Thymus (tissue), 11 donors: ENCODE results near the gene KRT81. TPM values are rescaled to one million over a fixed set of nuclear protein-coding genes. Genes with fewer than 3 reads are reported as not detected.
"Not testable (repeated sequence)": the region's sequence is repeated elsewhere in the genome, so short reads cannot be mapped to it uniquely, and the experiment has no call there.

Source experiments
- DNase-seq, 9 donors: peaks; one replicate each; pipeline ENCODE4 v3.0.0-alpha.2; 2013; ENCODE audit warnings: low spot score in 9 of 9, low read depth in 6 of 9, missing footprints in 1 of 9
- H3K27ac ChIP-seq, 2 donors: one replicate each; pipeline ENCODE4 v1.5.1; 2013; ENCODE audit warnings: control low read depth in 1 of 2, low read depth in 1 of 2, low read length in 1 of 2, mild to moderate bottlenecking in 1 of 2, moderate library complexity in 1 of 2
- H3K27me3 ChIP-seq, 2 donors: one replicate each; pipeline ENCODE4 v1.5.1; 2013; ENCODE audit warnings: low read length in 1 of 2; ENCODE audit not compliant: control insufficient read depth in 2 of 2, insufficient read depth in 1 of 2
- H3K36me3 ChIP-seq, 2 donors: one replicate each; pipeline ENCODE4 v1.5.1; 2013; ENCODE audit warnings: low read length in 1 of 2, mild to moderate bottlenecking in 1 of 2, moderate library complexity in 1 of 2; ENCODE audit not compliant: control insufficient read depth in 2 of 2, insufficient read depth in 2 of 2
- H3K4me1 ChIP-seq, 2 donors: one replicate each; pipeline ENCODE4 v1.5.1; 2013; ENCODE audit warnings: low read length in 2 of 2; ENCODE audit not compliant: control insufficient read depth in 2 of 2, insufficient read depth in 2 of 2
- H3K4me3 ChIP-seq, 2 donors: one replicate each; pipeline ENCODE4 v1.5.1; 2013; ENCODE audit warnings: low read length in 2 of 2, control low read depth in 1 of 2, mild to moderate bottlenecking in 1 of 2
- H3K9me3 ChIP-seq, 2 donors: one replicate each; pipeline ENCODE4 v1.5.1; 2013; ENCODE audit warnings: low read length in 1 of 2, mild to moderate bottlenecking in 1 of 2; ENCODE audit not compliant: control insufficient read depth in 2 of 2, insufficient read depth in 1 of 2
- WGBS: extraction: QIAGEN DNeasy Blood & Tissue Kit; methylation state at CpG from one replicate; pipeline ENCODE4 v1.1.7; 2013; 5-methylcytosine and 5-hydroxymethylcytosine counted together
- polyA plus RNA-seq: library from polyadenylated mRNA; stranded (reverse); fragments of 200-250 nt; gene quantifications from one replicate; pipeline ENCODE4 v1.2.3, GENCODE V29; 2013
- total RNA-seq: library from RNA; stranded (reverse); fragments of 120-200 nt; gene quantifications from one replicate; pipeline ENCODE4 v1.2.4, GENCODE V29; 2013
- donor health status: healthy.

The KRT81 gene
- total and polyA plus RNA-seq, 2 donors = 0.19 to 3.7 TPM

DNA sequence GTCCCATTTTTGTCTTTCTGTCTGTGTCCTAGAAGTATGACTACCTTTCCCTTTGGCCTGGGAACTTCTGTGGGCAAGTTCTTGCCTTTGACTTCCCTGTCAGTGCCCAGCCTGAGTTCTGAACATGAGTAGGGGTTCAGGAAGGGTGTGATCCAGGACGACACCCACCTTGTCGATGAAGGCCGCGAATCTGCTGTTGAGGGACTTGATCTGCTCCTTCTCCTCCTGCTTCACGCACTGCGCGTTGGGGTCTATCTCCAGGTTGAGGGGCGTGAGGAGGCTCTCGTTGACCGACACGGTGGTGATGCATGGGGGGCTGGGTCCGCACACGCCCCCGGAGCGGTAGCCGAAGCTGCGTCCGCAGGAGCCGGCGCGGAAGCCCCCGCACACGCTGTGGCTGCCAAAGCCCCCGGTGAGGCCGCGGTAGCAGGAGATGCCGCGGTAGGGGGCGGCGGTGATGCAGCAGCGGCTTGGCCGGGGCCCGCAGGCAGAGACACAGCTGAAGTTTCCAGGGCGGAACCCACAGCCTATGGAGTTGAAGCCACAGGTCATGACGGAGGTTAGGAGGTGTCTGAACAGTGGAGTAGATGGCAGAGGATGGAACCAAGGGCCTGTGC is 29.6 kb upstream of the KRT81 start, which contains the start of gene KRT83:
Gene KRT83 (minus strand): TSS at position 615 of the 617 bp plus-strand sequence. CDS start 63 bp downstream, at position 552.
- DNase-seq = no peak
- H3K27me3 ChIP-seq = peaks cover 0 to 37% of the 10 kb centered on the region in 2 donors

DNA sequence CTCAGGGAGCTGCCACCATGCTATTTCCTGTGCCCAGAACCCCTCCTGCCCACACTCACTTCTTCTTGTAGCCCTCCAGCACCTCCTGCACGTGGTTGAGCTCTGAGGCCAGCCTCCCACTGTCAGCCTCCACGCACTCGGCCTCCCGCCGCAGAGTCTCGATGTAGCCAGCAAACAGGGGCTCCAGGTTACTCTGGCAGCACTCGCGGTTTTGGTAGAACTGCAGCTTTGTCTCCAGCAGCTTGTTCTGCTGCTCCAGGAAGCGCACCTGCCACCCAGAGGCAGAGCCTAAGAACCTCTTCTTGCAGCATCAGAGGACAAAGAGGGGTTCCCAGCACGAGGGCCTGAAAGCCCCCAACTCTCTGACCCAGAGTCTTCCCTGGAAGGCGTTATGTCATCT is 27.8 kb upstream of the KRT81 start:
- no peak for DNase-seq
- H3K27me3 ChIP-seq = peaks cover 0 to 37% of the 10 kb centered on the region in 2 donors
- H3K36me3 ChIP-seq = no peaks in the 10 kb centered on the region
- H3K4me3 ChIP-seq = no peak overlapping the region
- 72% methylated on average over 11 of the region's 11 CpGs for WGBS
- no peaks in the 10 kb centered on the region for H3K4me1 ChIP-seq
- H3K9me3 ChIP-seq = no peaks in the 10 kb centered on the region
- H3K27ac ChIP-seq = no peak overlapping the region

More for the DNA sequence above, 29.6 kb upstream of the KRT81 start, which contains the start of gene KRT83:
- H3K4me3 ChIP-seq = no peak within 1 kb of the TSS
- no peak within 1 kb of the TSS for H3K27ac ChIP-seq
- no peaks in the 10 kb centered on the region for H3K36me3 ChIP-seq
- no peaks in the 10 kb centered on the region for H3K4me1 ChIP-seq
- H3K9me3 ChIP-seq = no peaks in the 10 kb centered on the region
- 79% methylated on average over 35 of the region's 35 CpGs for WGBS

DNA sequence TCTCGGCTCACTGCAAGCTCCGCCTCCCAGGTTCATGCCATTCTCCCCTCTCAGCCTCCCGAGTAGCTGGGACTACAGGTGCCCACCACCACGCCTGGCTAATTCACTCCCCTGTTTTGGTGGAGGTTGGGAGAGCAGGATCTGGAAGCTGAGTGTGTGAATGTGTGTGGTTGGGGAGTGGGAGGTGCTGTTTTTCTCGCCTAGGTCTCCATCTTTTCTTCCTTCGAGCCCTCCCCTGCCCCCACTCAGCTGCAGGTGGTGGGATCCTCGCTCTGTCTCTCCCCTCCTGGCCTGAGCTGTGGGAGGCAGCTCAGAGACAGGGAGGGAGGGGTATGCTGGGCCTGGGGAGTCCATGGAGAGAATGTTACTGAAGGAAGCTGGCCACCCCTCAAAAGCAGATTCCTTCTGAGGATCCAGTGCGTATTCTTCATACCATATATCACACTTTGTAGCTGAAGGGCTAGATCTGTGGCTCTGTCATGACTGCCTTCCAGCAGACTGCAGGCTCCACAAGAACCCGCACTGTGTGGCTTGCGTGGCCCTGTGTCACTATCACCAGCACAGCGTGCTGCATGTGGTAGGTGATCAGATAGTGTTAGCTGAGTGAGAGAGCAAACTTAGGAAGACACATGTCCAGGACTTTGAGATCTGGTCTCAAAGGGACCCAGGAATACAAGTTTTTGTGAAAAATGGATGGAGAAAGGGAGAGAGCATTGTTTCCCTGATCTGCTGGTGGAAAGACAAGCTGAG is 27.1 kb upstream of the KRT81 start:
- H3K9me3 ChIP-seq = no peaks in the 10 kb centered on the region
- H3K4me3 ChIP-seq = no peak overlapping the region
- no peak overlapping the region for H3K27ac ChIP-seq
- no peaks in the 10 kb centered on the region for H3K36me3 ChIP-seq
- 93% methylated on average over 11 of the region's 11 CpGs for WGBS
- no peaks in the 10 kb centered on the region for H3K4me1 ChIP-seq
- DNase-seq = no peak
- H3K27me3 ChIP-seq = peaks cover 0 to 37% of the 10 kb centered on the region in 2 donors

DNA sequence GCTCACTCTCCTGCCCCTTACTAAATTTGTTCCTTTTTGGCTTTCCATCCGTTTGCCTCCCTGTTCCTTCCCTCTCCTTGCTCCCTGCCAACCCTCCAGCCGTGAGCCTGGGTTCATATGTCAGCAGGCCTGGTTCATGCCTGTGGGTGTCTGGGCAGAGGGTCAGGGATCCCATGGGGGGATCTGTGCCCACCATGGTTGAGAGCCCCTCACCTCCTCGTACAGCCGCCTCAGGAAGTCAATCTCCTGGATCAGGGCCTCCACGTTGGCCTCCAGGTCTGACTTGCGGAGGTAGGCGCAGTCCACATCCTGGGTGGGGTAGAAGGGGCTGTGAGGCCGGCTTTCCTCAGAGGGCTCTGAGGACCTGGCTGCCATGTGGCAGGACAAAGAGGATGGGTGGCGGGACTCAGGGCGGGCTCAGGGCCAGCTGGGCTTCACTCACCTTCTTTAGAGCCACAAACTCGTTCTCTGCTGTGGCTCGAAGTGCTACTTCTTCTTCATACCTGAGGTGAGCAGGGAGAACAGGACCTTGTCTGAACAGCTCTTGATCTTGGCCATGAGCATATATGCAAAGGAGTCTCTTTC is 26.2 kb upstream of the KRT81 start:
- WGBS = 95% methylated on average over 12 of the region's 12 CpGs
- no peak for DNase-seq

DNA sequence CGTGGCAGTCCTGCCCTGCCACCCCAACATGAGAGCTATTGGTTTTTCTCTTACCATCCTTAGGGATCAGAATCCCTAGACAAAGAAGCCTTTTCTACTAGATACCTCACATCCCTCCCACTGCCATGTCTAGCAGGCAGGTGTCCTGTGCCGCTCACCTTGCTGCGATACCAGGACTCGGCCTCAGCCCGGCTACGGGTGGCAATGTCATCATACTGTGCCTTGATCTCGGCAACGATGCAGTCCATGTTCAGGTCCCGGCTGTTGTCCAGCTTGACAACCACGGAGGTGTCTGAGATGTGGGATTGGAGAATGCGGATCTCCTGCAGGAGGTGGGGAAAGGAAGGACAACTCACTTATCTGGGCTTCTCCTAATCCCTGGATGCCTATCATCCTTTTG is 25.4 kb upstream of the KRT81 start:
- H3K36me3 ChIP-seq = no peaks in the 10 kb centered on the region
- no peaks in the 10 kb centered on the region for H3K4me1 ChIP-seq
- no peak for DNase-seq
- H3K27me3 ChIP-seq = peaks cover 0 to 35% of the 10 kb centered on the region in 2 donors
- WGBS = 98% methylated on average over 11 of the region's 11 CpGs
- no peak overlapping the region for H3K27ac ChIP-seq
- no peak overlapping the region for H3K4me3 ChIP-seq
- no peaks in the 10 kb centered on the region for H3K9me3 ChIP-seq

More for the DNA sequence above, 26.2 kb upstream of the KRT81 start:
- H3K36me3 ChIP-seq = no peaks in the 10 kb centered on the region
- no peaks in the 10 kb centered on the region for H3K4me1 ChIP-seq
- no peak overlapping the region for H3K27ac ChIP-seq
- H3K4me3 ChIP-seq = no peak overlapping the region
- H3K27me3 ChIP-seq = peaks cover 0 to 33% of the 10 kb centered on the region in 2 donors
- H3K9me3 ChIP-seq = no peaks in the 10 kb centered on the region

DNA sequence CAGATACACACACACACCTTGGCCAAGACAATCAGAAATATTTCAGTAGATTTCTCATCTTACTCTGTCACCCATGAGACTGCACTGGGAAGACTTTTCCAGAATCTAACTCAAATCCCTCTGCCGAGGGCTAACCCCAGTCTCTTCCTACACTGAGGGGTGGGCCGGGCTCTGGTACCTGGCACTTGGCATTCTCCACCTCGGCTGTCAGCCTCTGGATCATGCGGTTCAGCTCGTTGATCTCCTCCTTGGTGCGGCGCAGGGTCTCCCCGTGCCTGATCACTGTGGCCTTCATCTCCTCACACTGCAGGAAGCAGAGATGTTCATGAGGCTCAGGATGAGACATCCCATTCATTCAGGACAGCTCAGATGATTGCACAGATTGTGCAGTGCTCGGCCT is 25.0 kb upstream of the KRT81 start:
- no peak for DNase-seq
- no peak overlapping the region for H3K4me3 ChIP-seq
- H3K27me3 ChIP-seq = peaks cover 0 to 34% of the 10 kb centered on the region in 2 donors
- H3K27ac ChIP-seq = no peak overlapping the region
- H3K4me1 ChIP-seq = no peaks in the 10 kb centered on the region
- 98% methylated on average over 9 of the region's 9 CpGs for WGBS
- H3K36me3 ChIP-seq = no peaks in the 10 kb centered on the region
- no peaks in the 10 kb centered on the region for H3K9me3 ChIP-seq

DNA sequence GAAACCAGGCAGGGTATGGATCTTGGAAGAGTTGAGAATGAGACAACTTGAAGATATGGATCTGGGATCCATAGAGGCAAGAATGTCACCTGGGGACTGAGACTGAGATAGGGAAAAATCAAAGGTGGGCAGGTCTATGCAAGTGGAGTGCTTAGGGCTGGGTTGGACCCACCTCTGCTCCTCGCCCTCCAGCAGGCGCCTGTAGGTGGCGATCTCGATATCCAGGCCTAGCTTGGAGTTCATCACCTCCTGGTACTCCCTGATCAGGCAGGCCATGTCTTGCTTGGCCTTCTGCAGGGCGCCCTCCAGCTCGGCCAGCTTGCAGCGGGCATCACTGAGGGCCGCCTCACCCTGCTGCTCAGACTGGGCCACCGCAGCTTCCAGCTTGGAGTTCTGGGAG is 24.4 kb upstream of the KRT81 start:
- not testable (repeated sequence) for H3K9me3 ChIP-seq, H3K4me1 ChIP-seq, H3K4me3 ChIP-seq, DNase-seq, H3K36me3 ChIP-seq, H3K27ac ChIP-seq
- WGBS = 83% methylated on average over 9 of the region's 9 CpGs
- H3K27me3 ChIP-seq = peaks cover 0 to 33% of the 10 kb centered on the region in 2 donors

DNA sequence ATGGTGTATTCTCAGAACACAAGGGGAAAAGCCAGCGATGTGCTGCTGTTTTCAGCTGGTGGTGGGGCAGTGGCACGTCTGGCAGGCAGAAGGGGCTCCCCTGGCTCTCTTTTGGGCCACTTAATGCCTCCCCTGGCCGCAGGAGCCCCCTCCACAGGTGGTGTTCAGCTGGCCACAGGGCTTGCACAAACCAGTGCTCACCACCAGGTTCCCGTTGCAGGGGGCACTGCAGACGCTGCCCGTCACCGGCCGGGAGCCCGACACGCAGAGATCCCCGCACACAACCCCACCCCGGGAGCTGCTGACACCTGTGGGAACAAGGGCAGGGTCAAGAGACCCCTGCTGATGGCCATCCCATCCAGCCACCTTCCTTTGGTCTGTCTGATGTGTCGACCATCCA is 23.2 kb upstream of the KRT81 start:
- 92% methylated on average over 13 of the region's 13 CpGs for WGBS

DNA sequence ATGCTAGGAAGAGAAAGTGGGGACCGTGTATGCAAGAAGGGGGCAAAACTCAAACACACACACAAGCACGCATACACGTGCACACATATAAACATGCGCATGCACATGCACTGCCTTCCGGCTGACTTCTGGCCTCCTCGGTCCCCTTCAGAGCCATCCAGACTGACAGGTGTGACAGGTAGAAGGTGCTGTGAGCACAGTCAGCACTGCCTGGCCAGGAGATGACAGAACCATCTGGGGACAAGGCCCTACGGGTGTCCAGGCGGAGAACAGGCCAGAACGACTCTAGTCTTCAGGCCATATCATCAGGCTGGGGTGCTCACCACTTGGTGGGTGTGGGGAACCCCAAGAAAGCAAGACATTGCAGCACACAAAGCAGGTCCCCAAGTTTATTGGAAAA is 22.6 kb upstream of the KRT81 start:
- Histone ChIP-seq H3K27ac (no peak overlapping the region), H3K4me1 (no peaks in the 10 kb centered on the region), H3K27me3 (peaks cover 8 to 39% of the 10 kb centered on the region in 2 donors), H3K36me3 (no peaks in the 10 kb centered on the region), H3K4me3 (no peak overlapping the region), H3K9me3 (no peaks in the 10 kb centered on the region)
- 94% methylated on average over 9 of the region's 9 CpGs for WGBS
- no peak for DNase-seq

More for the DNA sequence above, 23.2 kb upstream of the KRT81 start:
- H3K27me3 ChIP-seq = peaks cover 2 to 35% of the 10 kb centered on the region in 2 donors
- no peaks in the 10 kb centered on the region for H3K36me3 ChIP-seq
- no peak overlapping the region for H3K27ac ChIP-seq
- H3K4me3 ChIP-seq = no peak overlapping the region
- H3K4me1 ChIP-seq = no peaks in the 10 kb centered on the region
- H3K9me3 ChIP-seq = no peaks in the 10 kb centered on the region
- DNase-seq = no peak
